Activated naive CD8-positive, alpha-beta T cell treated with anti-CD3 and anti-CD28 coated beads, Interleukin-2, amount 50 U/mL, for 16 hours (primary cell): ENCODE data around the gene ZNF862.

Source experiments
- DNase-seq: peaks from one replicate; pipeline ENCODE4 v3.0.0-alpha.2; 2020; ENCODE audit warnings: low read depth, low spot score

The ZNF862 gene

GRCh38 chr7:149811221-149811620 is 27.0 kb upstream of the ZNF862 start:
- no peak for DNase-seq

GRCh38 chr7:149811831-149812490 is 26.2 kb upstream of the ZNF862 start:
- DNase-seq, result no peak

GRCh38 chr7:149813254-149814035 is 24.7 kb upstream of the ZNF862 start:
- no peak for DNase-seq

GRCh38 chr7:149814494-149814893 is 23.7 kb upstream of the ZNF862 start:
- no peak for DNase-seq

GRCh38 chr7:149815121-149815520 is 23.1 kb upstream of the ZNF862 start:
- no peak for DNase-seq

- DNase-seq, result no peak
Observed at GRCh38 chr7:149815661-149816266, 22.4 kb upstream of the ZNF862 start.

GRCh38 chr7:149816267-149816751 is 21.9 kb upstream of the ZNF862 start:
- DNase-seq, result no peak

GRCh38 chr7:149816794-149817193 is 21.4 kb upstream of the ZNF862 start:
- DNase-seq, result no peak

GRCh38 chr7:149817301-149817771 is 20.8 kb upstream of the ZNF862 start:
- DNase-seq, result no peak

- DNase-seq, result no peak
Observed at GRCh38 chr7:149817836-149818535, 20.2 kb upstream of the ZNF862 start.

GRCh38 chr7:149818536-149818840 is 19.7 kb upstream of the ZNF862 start:
- DNase-seq, result no peak

GRCh38 chr7:149819141-149819960 is 18.8 kb upstream of the ZNF862 start:
- DNase-seq, result no peak

- DNase-seq, result no peak
Observed at GRCh38 chr7:149819961-149820340, 18.2 kb upstream of the ZNF862 start.

- no peak for DNase-seq
Observed at GRCh38 chr7:149820622-149821190, 17.5 kb upstream of the ZNF862 start.

GRCh38 chr7:149821191-149822148 is 16.7 kb upstream of the ZNF862 start:
- DNase-seq, result no peak

- DNase-seq, result no peak
Observed at GRCh38 chr7:149822353-149822943, 15.7 kb upstream of the ZNF862 start.

GRCh38 chr7:149823191-149823630 is 15.0 kb upstream of the ZNF862 start:
- no peak for DNase-seq

GRCh38 chr7:149823631-149824199 is 14.5 kb upstream of the ZNF862 start:
- DNase-seq, result no peak

- DNase-seq, result no peak
Observed at GRCh38 chr7:149824301-149824741, 13.9 kb upstream of the ZNF862 start.
